ENCODE measurements around the gene CHRNA7. TPM values are rescaled to one million over a fixed set of nuclear protein-coding genes. Genes with fewer than 3 reads are reported as not detected.

The CHRNA7 gene
- total and polyA plus RNA-seq, 8 donors, result 1.2 to 32.3 (median 24.6) TPM

- intact Hi-C loops (cut with DNase I), result no loop called here
Measured at GRCh38 chr15:32057876-32058425, 27.6 kb downstream of the CHRNA7 start.

GRCh38 chr15:32060706-32061105 lies 30.4 kb downstream of the CHRNA7 start:
- Histone ChIP-seq H3K4me1 (no peaks in the 10 kb centered on the region), H3K4me3 (no peak overlapping the region), H3K9me3 (peaks cover 0 to 3% of the 10 kb centered on the region in 2 donors), H3K36me3 (no peaks in the 10 kb centered on the region), H3K27me3 (no peaks in the 10 kb centered on the region), H3K27ac (no peak overlapping the region)
- ATAC-seq, result no peak
- intact Hi-C loops (cut with DNase I), result no loop called here
- DNase-seq, result no peak
- TF ChIP-seq, protein P1, sequence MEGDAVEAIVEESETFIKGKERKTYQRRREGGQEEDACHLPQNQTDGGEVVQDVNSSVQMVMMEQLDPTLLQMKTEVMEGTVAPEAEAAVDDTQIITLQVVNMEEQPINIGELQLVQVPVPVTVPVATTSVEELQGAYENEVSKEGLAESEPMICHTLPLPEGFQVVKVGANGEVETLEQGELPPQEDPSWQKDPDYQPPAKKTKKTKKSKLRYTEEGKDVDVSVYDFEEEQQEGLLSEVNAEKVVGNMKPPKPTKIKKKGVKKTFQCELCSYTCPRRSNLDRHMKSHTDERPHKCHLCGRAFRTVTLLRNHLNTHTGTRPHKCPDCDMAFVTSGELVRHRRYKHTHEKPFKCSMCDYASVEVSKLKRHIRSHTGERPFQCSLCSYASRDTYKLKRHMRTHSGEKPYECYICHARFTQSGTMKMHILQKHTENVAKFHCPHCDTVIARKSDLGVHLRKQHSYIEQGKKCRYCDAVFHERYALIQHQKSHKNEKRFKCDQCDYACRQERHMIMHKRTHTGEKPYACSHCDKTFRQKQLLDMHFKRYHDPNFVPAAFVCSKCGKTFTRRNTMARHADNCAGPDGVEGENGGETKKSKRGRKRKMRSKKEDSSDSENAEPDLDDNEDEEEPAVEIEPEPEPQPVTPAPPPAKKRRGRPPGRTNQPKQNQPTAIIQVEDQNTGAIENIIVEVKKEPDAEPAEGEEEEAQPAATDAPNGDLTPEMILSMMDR (IDR thresholded peaks at IDR 0.05), result no peak

More at GRCh38 chr15:32057876-32058425, 27.6 kb downstream of the CHRNA7 start:
- H3K27ac ChIP-seq, result no peak overlapping the region
- no peak for DNase-seq
- H3K27me3 ChIP-seq, result no peaks in the 10 kb centered on the region
- H3K4me1 ChIP-seq, result no peaks in the 10 kb centered on the region
- TF ChIP-seq, protein P1 (IDR thresholded peaks at IDR 0.05), result no peak
- no peak overlapping the region for H3K4me3 ChIP-seq
- no peaks in the 10 kb centered on the region for H3K36me3 ChIP-seq
- no peaks in the 10 kb centered on the region for H3K9me3 ChIP-seq
- no peak for ATAC-seq

DNA sequence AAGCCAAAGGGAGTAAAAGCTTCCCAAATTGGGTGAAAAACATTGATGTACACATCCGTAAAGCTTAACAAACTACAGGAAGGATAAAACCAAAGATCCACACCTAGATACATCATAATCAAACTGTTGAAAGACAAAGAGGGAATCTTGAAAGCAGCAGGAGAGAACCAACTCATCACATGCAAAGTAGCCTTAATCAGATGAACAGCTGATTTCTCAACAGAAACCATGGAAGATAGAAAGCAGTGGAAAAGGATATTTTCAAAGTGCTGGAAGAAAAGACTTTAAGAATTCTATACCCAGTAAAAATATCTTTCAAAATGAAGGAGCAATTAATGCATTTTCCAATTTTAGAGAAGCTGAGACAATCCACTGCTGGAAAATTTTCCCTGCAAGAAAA lies 36.8 kb downstream of the CHRNA7 start:
- Histone ChIP-seq H3K27ac (no peak overlapping the region), H3K27me3 (no peaks in the 10 kb centered on the region), H3K36me3 (no peaks in the 10 kb centered on the region), H3K9me3 (peaks cover 0 to 38% of the 10 kb centered on the region in 2 donors), H3K4me3 (no peak overlapping the region), H3K4me1 (no peaks in the 10 kb centered on the region)
- no peak for DNase-seq
- ATAC-seq, result no peak
- TF ChIP-seq, protein P1 (IDR thresholded peaks at IDR 0.05), result no peak
- intact Hi-C loops (cut with DNase I), result no loop called here

- no peaks in the 10 kb centered on the region for H3K36me3 ChIP-seq
- TF ChIP-seq, protein P1 (IDR thresholded peaks at IDR 0.05), result no peak
- no peak for ATAC-seq
- H3K27ac ChIP-seq, result no peak overlapping the region
- peaks cover 0 to 1% of the 10 kb centered on the region in 2 donors for H3K27me3 ChIP-seq
- H3K4me1 ChIP-seq, result no peaks in the 10 kb centered on the region
- DNase-seq, result no peak
- H3K4me3 ChIP-seq, result no peak overlapping the region
- intact Hi-C loops (cut with DNase I), result no loop called here
- peaks cover 0 to 2% of the 10 kb centered on the region in 2 donors for H3K9me3 ChIP-seq
Measured at GRCh38 chr15:32089851-32090359, 59.6 kb downstream of the CHRNA7 start.

GRCh38 chr15:32091505-32092380 lies 61.4 kb downstream of the CHRNA7 start:
- no peaks in the 10 kb centered on the region for H3K4me1 ChIP-seq
- DNase-seq (no peak), ATAC-seq (no peak)
- peaks cover 0 to 2% of the 10 kb centered on the region in 2 donors for H3K9me3 ChIP-seq
- no peaks in the 10 kb centered on the region for H3K36me3 ChIP-seq
- H3K27ac ChIP-seq, result no peak overlapping the region
- intact Hi-C loops (cut with DNase I), result no loop called here
- TF ChIP-seq, protein P1 (IDR thresholded peaks at IDR 0.05), result no peak
- H3K4me3 ChIP-seq, result no peak overlapping the region
- H3K27me3 ChIP-seq, result peaks cover 0 to 6% of the 10 kb centered on the region in 2 donors
